ENCODE data around the gene PDLIM1. TPM values are rescaled to one million over a fixed set of nuclear protein-coding genes. Genes with fewer than 3 reads are reported as not detected.

The PDLIM1 gene
- total and polyA plus RNA-seq, 2 of the 13 experiments (the other 11 are each of a cell fraction or from before 2014, with no cell fraction given), result 119 to 123 TPM

GRCh38 chr10:95262763-95263518 lies 27.9 kb downstream of the PDLIM1 start (continued):
- TF ChIP-seq, protein P1, sequence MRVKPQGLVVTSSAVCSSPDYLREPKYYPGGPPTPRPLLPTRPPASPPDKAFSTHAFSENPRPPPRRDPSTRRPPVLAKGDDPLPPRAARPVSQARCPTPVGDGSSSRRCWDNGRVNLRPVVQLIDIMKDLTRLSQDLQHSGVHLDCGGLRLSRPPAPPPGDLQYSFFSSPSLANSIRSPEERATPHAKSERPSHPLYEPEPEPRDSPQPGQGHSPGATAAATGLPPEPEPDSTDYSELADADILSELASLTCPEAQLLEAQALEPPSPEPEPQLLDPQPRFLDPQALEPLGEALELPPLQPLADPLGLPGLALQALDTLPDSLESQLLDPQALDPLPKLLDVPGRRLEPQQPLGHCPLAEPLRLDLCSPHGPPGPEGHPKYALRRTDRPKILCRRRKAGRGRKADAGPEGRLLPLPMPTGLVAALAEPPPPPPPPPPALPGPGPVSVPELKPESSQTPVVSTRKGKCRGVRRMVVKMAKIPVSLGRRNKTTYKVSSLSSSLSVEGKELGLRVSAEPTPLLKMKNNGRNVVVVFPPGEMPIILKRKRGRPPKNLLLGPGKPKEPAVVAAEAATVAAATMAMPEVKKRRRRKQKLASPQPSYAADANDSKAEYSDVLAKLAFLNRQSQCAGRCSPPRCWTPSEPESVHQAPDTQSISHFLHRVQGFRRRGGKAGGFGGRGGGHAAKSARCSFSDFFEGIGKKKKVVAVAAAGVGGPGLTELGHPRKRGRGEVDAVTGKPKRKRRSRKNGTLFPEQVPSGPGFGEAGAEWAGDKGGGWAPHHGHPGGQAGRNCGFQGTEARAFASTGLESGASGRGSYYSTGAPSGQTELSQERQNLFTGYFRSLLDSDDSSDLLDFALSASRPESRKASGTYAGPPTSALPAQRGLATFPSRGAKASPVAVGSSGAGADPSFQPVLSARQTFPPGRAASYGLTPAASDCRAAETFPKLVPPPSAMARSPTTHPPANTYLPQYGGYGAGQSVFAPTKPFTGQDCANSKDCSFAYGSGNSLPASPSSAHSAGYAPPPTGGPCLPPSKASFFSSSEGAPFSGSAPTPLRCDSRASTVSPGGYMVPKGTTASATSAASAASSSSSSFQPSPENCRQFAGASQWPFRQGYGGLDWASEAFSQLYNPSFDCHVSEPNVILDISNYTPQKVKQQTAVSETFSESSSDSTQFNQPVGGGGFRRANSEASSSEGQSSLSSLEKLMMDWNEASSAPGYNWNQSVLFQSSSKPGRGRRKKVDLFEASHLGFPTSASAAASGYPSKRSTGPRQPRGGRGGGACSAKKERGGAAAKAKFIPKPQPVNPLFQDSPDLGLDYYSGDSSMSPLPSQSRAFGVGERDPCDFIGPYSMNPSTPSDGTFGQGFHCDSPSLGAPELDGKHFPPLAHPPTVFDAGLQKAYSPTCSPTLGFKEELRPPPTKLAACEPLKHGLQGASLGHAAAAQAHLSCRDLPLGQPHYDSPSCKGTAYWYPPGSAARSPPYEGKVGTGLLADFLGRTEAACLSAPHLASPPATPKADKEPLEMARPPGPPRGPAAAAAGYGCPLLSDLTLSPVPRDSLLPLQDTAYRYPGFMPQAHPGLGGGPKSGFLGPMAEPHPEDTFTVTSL (CRISPR knock-in tag; IDR thresholded peaks at IDR 0.05; ENCODE audit: borderline replicate concordance), result no peak
- TF ChIP-seq ZNF770 (CRISPR knock-in tag; IDR thresholded peaks at IDR 0.05), result peak; percentile 60; the same call in 1 of the 2 replicates
- 0 out of 2 replicates have a peak, but pooled peaks have one; percentile 25 for TF ChIP-seq ZNF331 (CRISPR knock-in tag; IDR thresholded peaks at IDR 0.05)
- no peak for TF ChIP-seq NFATC3 (CRISPR knock-in tag; IDR thresholded peaks at IDR 0.05)
- TF ChIP-seq SMC3 (IDR thresholded peaks at IDR 0.05; ENCODE audit: low read length), result peak; percentile 15; the same call in 1 of the 2 replicates
- no peak for TF ChIP-seq HCFC1 (IDR thresholded peaks at IDR 0.05; ENCODE audit: low read depth, low read length)
- no peak for TF ChIP-seq POLR2AphosphoS5 (IDR thresholded peaks at IDR 0.05; ENCODE audit: low read depth, low read length)
- no peak for TF ChIP-seq PCBP1 (IDR thresholded peaks at IDR 0.05; ENCODE audit: borderline replicate concordance, low read depth, low read length)
- 0 out of 2 replicates have a peak, but pooled peaks have one; percentile 15 for TF ChIP-seq BCL6 (CRISPR knock-in tag; IDR thresholded peaks at IDR 0.05)
- no peak for TF ChIP-seq PHF8 (CRISPR knock-in tag; IDR thresholded peaks at IDR 0.05)
- TF ChIP-seq HHEX (CRISPR knock-in tag; IDR thresholded peaks at IDR 0.05), result no peak
- TF ChIP-seq, protein P2, sequence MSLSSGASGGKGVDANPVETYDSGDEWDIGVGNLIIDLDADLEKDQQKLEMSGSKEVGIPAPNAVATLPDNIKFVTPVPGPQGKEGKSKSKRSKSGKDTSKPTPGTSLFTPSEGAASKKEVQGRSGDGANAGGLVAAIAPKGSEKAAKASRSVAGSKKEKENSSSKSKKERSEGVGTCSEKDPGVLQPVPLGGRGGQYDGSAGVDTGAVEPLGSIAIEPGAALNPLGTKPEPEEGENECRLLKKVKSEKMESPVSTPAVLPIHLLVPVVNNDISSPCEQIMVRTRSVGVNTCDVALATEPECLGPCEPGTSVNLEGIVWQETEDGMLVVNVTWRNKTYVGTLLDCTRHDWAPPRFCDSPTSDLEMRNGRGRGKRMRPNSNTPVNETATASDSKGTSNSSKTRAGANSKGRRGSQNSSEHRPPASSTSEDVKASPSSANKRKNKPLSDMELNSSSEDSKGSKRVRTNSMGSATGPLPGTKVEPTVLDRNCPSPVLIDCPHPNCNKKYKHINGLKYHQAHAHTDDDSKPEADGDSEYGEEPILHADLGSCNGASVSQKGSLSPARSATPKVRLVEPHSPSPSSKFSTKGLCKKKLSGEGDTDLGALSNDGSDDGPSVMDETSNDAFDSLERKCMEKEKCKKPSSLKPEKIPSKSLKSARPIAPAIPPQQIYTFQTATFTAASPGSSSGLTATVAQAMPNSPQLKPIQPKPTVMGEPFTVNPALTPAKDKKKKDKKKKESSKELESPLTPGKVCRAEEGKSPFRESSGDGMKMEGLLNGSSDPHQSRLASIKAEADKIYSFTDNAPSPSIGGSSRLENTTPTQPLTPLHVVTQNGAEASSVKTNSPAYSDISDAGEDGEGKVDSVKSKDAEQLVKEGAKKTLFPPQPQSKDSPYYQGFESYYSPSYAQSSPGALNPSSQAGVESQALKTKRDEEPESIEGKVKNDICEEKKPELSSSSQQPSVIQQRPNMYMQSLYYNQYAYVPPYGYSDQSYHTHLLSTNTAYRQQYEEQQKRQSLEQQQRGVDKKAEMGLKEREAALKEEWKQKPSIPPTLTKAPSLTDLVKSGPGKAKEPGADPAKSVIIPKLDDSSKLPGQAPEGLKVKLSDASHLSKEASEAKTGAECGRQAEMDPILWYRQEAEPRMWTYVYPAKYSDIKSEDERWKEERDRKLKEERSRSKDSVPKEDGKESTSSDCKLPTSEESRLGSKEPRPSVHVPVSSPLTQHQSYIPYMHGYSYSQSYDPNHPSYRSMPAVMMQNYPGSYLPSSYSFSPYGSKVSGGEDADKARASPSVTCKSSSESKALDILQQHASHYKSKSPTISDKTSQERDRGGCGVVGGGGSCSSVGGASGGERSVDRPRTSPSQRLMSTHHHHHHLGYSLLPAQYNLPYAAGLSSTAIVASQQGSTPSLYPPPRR (CRISPR knock-in tag; IDR thresholded peaks at IDR 0.05; ENCODE audit: borderline replicate concordance), result no peak
- no peak for TF ChIP-seq ZMYM2 (CRISPR knock-in tag; IDR thresholded peaks at IDR 0.05)
- TF ChIP-seq GATA4 (IDR thresholded peaks at IDR 0.05; ENCODE audit: borderline replicate concordance, low read depth), result no peak
- TF ChIP-seq SNAPC2 (CRISPR knock-in tag; IDR thresholded peaks at IDR 0.05), result no peak
